Activated CD8-positive, alpha-beta T cell treated with anti-CD3 and anti-CD28 coated beads for 36 hours (primary cell): ENCODE measurements around the gene SFT2D3. TPM values are rescaled to one million over a fixed set of nuclear protein-coding genes. Genes with fewer than 3 reads are reported as not detected.
A peak's percentile ranks its signal among the peaks of the same experiment; 100 is the strongest.

Source experiments
- ATAC-seq: fragments of 200-7000 bp; cut with Tn5 transposase; one replicate; pipeline ENCODE4 v1.10.0; 2021; ENCODE audit warnings: mild to moderate bottlenecking, moderate library complexity
- CTCF ChIA-PET: fragments of 350-600 bp; sonication (Branson Sonifier 250); formaldehyde crosslinking; loops from one replicate; lab custom pipeline; 2021; ENCODE audit warnings: antibody characterized with exemption; lab: Charles Lee
- POLR2A ChIA-PET: fragments of 350-600 bp; sonication (Branson Sonifier 250); formaldehyde crosslinking; loops from one replicate; lab custom pipeline; 2021; ENCODE audit warnings: antibody characterized with exemption; lab: Charles Lee
- DNase-seq: peaks from one replicate; pipeline ENCODE4 v3.0.0-alpha.2; 2020
- H3K27ac Mint-ChIP-seq: one replicate; pipeline ENCODE4 v1.8.0; 2021; ENCODE audit warnings: mild to moderate bottlenecking, mixed read lengths
- H3K27me3 Mint-ChIP-seq: one replicate; pipeline ENCODE4 v1.8.0; 2021; ENCODE audit warnings: mixed read lengths
- H3K36me3 Mint-ChIP-seq: one replicate; pipeline ENCODE4 v1.8.0; 2021; ENCODE audit warnings: low read depth, mixed read lengths
- H3K4me1 Mint-ChIP-seq: one replicate; pipeline ENCODE4 v1.8.0; 2021; ENCODE audit warnings: low read depth, mixed read lengths
- H3K4me3 Mint-ChIP-seq: one replicate; pipeline ENCODE4 v1.8.0; 2021; ENCODE audit warnings: mild to moderate bottlenecking, moderate library complexity, mixed read lengths
- H3K9me3 Mint-ChIP-seq: one replicate; pipeline ENCODE4 v1.8.0; 2021; ENCODE audit warnings: mixed read lengths
- intact Hi-C: fragments of 100-400 bp; cut with micrococcal nuclease; formaldehyde crosslinking; loops from one replicate; pipeline ENCODE4 v1.10.0; 2022
- total RNA-seq, 2 experiments: library from RNA; stranded (reverse); gene quantifications; one replicate each; pipeline ENCODE4 v1.2.3, GENCODE V29; 2021
- TF ChIP-seq, protein P1 (sequence below): fragments of 200-600 bp; IDR thresholded peaks from one replicate; pipeline ENCODE4 v1.8.0; 2022; ENCODE audit warnings: antibody characterized with exemption, mild to moderate bottlenecking

SFT2D3 gene
- total RNA-seq, 2 experiments from 2014 or later = 3.9 to 4.4 TPM

DNA sequence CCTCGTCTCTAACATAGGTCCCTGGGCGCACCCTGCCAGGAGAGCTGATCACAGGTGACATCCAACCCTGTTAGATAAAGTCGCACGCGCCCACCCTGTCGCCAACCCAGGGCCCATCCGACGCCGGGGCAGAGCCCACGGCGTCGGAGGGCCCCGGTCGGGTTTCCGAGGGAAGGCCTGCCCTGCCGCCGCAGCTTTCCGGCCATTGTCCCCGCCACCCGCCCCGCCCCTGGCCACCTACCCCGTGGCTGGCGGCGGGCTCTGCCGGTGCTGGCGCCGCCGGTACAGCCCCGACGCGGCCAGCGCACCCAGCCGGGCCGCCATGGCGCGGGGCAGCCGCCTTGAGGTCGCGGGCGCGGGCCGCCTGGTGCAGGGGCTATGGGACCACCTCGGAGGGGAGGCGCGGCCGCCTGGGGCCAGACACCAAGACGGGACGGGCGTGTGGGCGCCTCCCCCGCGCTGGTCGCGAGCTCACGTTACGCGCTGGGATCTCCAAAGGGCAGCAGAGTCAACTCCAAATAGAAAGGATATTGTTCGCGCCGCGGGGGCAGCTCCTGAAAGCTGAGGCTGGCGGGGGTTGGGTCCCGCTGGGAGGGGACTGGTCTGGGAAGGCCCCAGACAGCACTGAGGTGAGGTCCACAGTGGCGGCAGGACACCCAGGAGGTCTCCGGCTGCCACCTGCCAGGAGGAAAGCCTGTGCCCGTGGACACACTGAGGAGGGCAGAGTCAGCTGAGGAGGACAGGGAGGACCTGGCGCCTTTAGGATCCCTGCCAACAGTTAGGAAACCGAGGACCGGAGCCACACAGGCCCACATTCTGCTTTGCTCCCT, 37.0 kb upstream of the SFT2D3 start:
- POLR2A ChIA-PET = no interaction called here
- CTCF ChIA-PET = interaction anchor here (1.2 kb wide), 1 partner anchor 14 kb away, joined by 3 read pairs; no protein-coding TSS in a partner anchor
- no peaks in the 10 kb centered on the region for H3K36me3 Mint-ChIP-seq
- H3K27ac Mint-ChIP-seq = no peak overlapping the region
- no peaks in the 10 kb centered on the region for H3K9me3 Mint-ChIP-seq
- H3K4me1 Mint-ChIP-seq = no peaks in the 10 kb centered on the region
- no peak for DNase-seq
- intact Hi-C loops = no loop called here
- peak; percentile 24 for ATAC-seq
- no peak overlapping the region for H3K4me3 Mint-ChIP-seq
- TF ChIP-seq, protein P1, sequence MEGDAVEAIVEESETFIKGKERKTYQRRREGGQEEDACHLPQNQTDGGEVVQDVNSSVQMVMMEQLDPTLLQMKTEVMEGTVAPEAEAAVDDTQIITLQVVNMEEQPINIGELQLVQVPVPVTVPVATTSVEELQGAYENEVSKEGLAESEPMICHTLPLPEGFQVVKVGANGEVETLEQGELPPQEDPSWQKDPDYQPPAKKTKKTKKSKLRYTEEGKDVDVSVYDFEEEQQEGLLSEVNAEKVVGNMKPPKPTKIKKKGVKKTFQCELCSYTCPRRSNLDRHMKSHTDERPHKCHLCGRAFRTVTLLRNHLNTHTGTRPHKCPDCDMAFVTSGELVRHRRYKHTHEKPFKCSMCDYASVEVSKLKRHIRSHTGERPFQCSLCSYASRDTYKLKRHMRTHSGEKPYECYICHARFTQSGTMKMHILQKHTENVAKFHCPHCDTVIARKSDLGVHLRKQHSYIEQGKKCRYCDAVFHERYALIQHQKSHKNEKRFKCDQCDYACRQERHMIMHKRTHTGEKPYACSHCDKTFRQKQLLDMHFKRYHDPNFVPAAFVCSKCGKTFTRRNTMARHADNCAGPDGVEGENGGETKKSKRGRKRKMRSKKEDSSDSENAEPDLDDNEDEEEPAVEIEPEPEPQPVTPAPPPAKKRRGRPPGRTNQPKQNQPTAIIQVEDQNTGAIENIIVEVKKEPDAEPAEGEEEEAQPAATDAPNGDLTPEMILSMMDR = no peak
- H3K27me3 Mint-ChIP-seq = peaks cover 38% of the 10 kb centered on the region

DNA sequence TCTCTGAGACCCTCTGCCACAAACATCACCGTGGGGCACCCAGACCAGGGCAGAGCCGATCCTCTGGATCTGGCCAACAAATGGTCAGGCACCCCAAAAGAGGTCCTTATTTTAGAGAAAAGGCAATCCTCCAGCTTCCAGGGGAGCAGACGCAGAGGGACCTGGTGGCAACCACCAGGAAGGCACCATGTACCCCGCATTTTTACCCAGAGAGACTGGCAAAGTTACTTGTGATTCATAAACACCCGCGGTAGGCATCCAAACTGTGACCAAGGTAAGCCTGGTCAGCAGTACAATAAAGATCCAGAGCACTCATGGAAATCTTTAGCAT, 36.4 kb upstream of the SFT2D3 start:
- TF ChIP-seq, protein P1 = no peak
- DNase-seq (no peak), ATAC-seq (no peak)
- Mint-ChIP-seq H3K4me1 (no peaks in the 10 kb centered on the region), H3K36me3 (no peaks in the 10 kb centered on the region), H3K27ac (no peak overlapping the region), H3K9me3 (no peaks in the 10 kb centered on the region), H3K4me3 (no peak overlapping the region), H3K27me3 (peaks cover 40% of the 10 kb centered on the region)
- intact Hi-C loops = no loop called here
- ChIA-PET CTCF (interaction anchor here (0.8 kb wide), 1 partner anchor 12 kb away, joined by 3 read pairs; no protein-coding TSS in a partner anchor), POLR2A (no interaction called here)

DNA sequence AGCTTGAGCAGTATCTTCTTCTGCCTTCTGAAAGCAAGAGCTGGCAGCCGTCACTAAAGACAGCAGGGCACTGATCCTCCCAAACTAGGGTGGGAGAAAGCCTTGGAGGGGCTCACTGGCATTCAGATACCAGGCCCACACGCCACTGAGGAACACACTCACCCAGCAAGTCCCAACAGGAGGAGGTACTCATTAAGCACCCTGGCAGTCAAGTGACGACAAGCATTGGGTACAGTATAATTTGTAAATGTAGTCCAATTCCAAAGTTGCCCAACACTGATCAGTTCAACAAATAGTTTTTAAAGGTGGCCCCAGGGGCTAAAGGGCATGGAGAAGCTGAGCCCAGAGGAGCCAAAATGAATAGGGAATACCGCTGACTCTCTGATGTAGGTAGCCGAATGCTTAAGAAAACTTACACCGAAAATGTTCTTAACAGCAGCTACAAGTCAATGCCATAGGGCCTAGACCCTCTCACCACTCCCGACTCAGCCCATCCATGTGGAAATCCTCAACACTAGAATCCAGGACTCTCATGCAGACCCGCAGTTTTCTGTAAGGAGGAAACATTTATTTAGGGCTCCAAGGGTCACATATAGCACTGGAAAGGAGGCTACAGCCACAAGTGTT, 35.9 kb upstream of the SFT2D3 start:
- Mint-ChIP-seq H3K9me3 (no peaks in the 10 kb centered on the region), H3K36me3 (no peaks in the 10 kb centered on the region), H3K27ac (no peak overlapping the region), H3K27me3 (peaks cover 43% of the 10 kb centered on the region), H3K4me3 (no peak overlapping the region), H3K4me1 (no peaks in the 10 kb centered on the region)
- no peak for DNase-seq
- no peak for ATAC-seq
- intact Hi-C loops = no loop called here
- CTCF ChIA-PET = interaction anchor here (0.8 kb wide), 1 partner anchor 13 kb away, joined by 3 read pairs; no protein-coding TSS in a partner anchor
- POLR2A ChIA-PET = no interaction called here
- TF ChIP-seq, protein P1 = no peak

DNA sequence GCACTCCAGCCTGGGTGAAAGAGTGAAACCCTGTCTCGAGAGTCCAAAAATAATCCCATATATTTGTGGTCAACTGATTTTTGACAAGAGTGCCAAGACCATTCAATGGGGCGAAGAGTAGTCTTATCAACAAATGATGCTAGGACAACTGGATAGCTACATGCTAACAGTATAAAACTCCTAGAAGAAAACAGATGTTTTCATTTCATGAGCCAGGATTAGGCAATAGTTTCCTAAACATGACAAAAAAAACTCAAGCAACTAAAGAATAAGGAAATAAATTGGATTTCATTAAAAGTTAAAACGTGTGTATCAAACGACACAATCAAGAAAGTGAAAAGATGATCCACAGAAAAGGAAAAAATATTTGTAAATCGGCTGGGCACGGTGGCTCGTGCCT, 32.2 kb upstream of the SFT2D3 start:
- no peak for DNase-seq
- intact Hi-C loops = no loop called here
- H3K4me1 Mint-ChIP-seq = no peaks in the 10 kb centered on the region
- ATAC-seq = no peak
- H3K27me3 Mint-ChIP-seq = peaks cover 48% of the 10 kb centered on the region
- no peaks in the 10 kb centered on the region for H3K36me3 Mint-ChIP-seq
- H3K4me3 Mint-ChIP-seq = no peak overlapping the region
- CTCF ChIA-PET = no interaction called here
- TF ChIP-seq, protein P1 = no peak
- no peaks in the 10 kb centered on the region for H3K9me3 Mint-ChIP-seq
- H3K27ac Mint-ChIP-seq = no peak overlapping the region
- POLR2A ChIA-PET = no interaction called here
